ENCODE results near the gene DPYSL5. TPM values are rescaled to one million over a fixed set of nuclear protein-coding genes. Genes with fewer than 3 reads are reported as not detected.

DPYSL5 gene
- total and polyA plus RNA-seq, 9 of the 15 experiments (the other 6 are each of a cell fraction or from before 2014, with no cell fraction given) = 0.06 TPM; not detected in 8

- TF ChIP-seq ZBTB2 (IDR thresholded peaks at IDR 0.05) (no peak), HES1 (IDR thresholded peaks at IDR 0.05; ENCODE audit: low read depth) (no peak), CUX1 (CRISPR knock-in tag; IDR thresholded peaks at IDR 0.05) (no peak), NONO (IDR thresholded peaks at IDR 0.05; ENCODE audit: low read depth in 2 of 2, low read length in 1 of 2) (no peak), PYGO2 (tag; IDR thresholded peaks at IDR 0.05) (no peak), TSHZ1 (CRISPR knock-in tag; IDR thresholded peaks at IDR 0.05) (no peak), ZBTB34 (CRISPR knock-in tag; IDR thresholded peaks at IDR 0.05) (no peak), NCOA1 (IDR thresholded peaks at IDR 0.05; ENCODE audit: low read depth) (0 out of 2 replicates have a peak, but pooled peaks have one; percentile 35), THRA (IDR thresholded peaks at IDR 0.05) (no peak), BRF2 (IDR thresholded peaks at IDR 0.05; ENCODE audit: borderline replicate concordance, insufficient read depth, insufficient read length) (no peak)
Observed at GRCh38 chr2:26970928-26971627, 123.1 kb downstream of the DPYSL5 start (continued).

Measured in K562 (cell line).